ENCODE measurements around the gene R3HDM2.

- TF ChIP-seq CTCF (IDR thresholded peaks at IDR 0.05; ENCODE audit: insufficient read depth, low read depth, low read length) = no peak
- TF ChIP-seq EZH2 (IDR thresholded peaks at IDR 0.05; ENCODE audit: insufficient read depth, low read length) = no peak
These were observed 90.7 kb downstream of the R3HDM2 start for GRCh38 chr12:57340104-57340503.

Data from astrocyte (in vitro differentiated cells and primary cell).